ENCODE measurements around the gene COL4A6. TPM values are rescaled to one million over a fixed set of nuclear protein-coding genes. Genes with fewer than 3 reads are reported as not detected.

Gene COL4A6
- total and polyA plus RNA-seq, 2 of the 4 experiments (the other 2 are of a cell fraction) = 0.36 to 0.74 TPM

DNA sequence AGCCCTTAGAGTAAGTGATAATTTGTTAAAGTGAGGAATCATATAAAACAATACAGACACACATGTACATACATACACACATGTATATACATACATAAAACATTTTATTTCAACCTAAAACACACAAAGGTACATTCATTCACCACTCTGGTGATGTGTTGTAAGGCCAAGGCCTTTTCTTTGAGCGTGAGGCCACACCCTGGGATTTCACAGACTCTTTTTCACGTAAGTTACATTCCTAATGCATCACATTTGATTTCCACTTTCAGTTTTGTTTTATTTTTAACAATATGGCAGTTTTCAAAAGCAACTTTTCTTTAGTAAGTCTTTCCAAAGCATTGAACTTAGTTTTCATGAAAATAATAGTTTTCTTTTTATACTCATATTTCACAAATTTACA lies 170.7 kb downstream of the COL4A6 start:
- H3K4me3 ChIP-seq (ENCODE audit: insufficient read depth, low read depth, low read length) = no peak overlapping the region
- no CpG with 5 or more reads among the region's 2 CpGs for WGBS, 2 experiments (ENCODE audit: extremely low coverage in 2 of 2, insufficient read length in 1 of 2)
- H3K79me1 ChIP-seq (ENCODE audit: low read depth in 1 of 2, low read length in 2 of 2) = no peaks in the 10 kb centered on the region
- no peak overlapping the region for H2BK120ac ChIP-seq (ENCODE audit: low read depth, low read length)
- H3K14ac ChIP-seq (replicated peaks; ENCODE audit: low read depth, low read length) = no peak overlapping the region
- no peak overlapping the region; the same call in 1 of the 2 replicates for H2BK20ac ChIP-seq (ENCODE audit: low read depth, low read length)
- no peak overlapping the region for H2AK9ac ChIP-seq (replicated peaks; ENCODE audit: low read depth, low read length, poor library complexity)
- H2BK5ac ChIP-seq (ENCODE audit: low read depth, low read length, poor library complexity, severe bottlenecking) = no peak overlapping the region
- TF ChIP-seq CHD1 (IDR thresholded peaks at IDR 0.05; ENCODE audit: low read depth, low read length) (no peak), BHLHE40 (IDR thresholded peaks at IDR 0.05; ENCODE audit: low read depth, low read length) (no peak), RFX5 (IDR thresholded peaks at IDR 0.05; ENCODE audit: low read depth, low read length) (no peak), SMC3 (IDR thresholded peaks at IDR 0.05; ENCODE audit: low read depth, low read length) (no peak), NFE2L2 (IDR thresholded peaks at IDR 0.05; ENCODE audit: low read depth, low read length) (no peak), MAFK (IDR thresholded peaks at IDR 0.05; ENCODE audit: low read depth, low read length) (no peak), FOS (IDR thresholded peaks at IDR 0.05; ENCODE audit: low read depth, low read length) (no peak), CEBPB (IDR thresholded peaks at IDR 0.05; ENCODE audit: low read depth, low read length) (no peak), RCOR1 (IDR thresholded peaks at IDR 0.05; ENCODE audit: insufficient replicate concordance, low read length) (no peak), POLR2A (IDR thresholded peaks at IDR 0.05; ENCODE audit: low read depth, low read length) (no peak), MAZ (IDR thresholded peaks at IDR 0.05; ENCODE audit: borderline replicate concordance, low read depth, low read length) (no peak), RAD21 (IDR thresholded peaks at IDR 0.05; ENCODE audit: low read length) (no peak), MXI1 (IDR thresholded peaks at IDR 0.05; ENCODE audit: borderline replicate concordance, low read depth, low read length) (no peak)
- TF ChIP-seq, protein P1, sequence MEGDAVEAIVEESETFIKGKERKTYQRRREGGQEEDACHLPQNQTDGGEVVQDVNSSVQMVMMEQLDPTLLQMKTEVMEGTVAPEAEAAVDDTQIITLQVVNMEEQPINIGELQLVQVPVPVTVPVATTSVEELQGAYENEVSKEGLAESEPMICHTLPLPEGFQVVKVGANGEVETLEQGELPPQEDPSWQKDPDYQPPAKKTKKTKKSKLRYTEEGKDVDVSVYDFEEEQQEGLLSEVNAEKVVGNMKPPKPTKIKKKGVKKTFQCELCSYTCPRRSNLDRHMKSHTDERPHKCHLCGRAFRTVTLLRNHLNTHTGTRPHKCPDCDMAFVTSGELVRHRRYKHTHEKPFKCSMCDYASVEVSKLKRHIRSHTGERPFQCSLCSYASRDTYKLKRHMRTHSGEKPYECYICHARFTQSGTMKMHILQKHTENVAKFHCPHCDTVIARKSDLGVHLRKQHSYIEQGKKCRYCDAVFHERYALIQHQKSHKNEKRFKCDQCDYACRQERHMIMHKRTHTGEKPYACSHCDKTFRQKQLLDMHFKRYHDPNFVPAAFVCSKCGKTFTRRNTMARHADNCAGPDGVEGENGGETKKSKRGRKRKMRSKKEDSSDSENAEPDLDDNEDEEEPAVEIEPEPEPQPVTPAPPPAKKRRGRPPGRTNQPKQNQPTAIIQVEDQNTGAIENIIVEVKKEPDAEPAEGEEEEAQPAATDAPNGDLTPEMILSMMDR (conservative IDR thresholded peaks at IDR 0.05; ENCODE audit: low read depth, low read length) = no peak
- TF ChIP-seq, protein P2, sequence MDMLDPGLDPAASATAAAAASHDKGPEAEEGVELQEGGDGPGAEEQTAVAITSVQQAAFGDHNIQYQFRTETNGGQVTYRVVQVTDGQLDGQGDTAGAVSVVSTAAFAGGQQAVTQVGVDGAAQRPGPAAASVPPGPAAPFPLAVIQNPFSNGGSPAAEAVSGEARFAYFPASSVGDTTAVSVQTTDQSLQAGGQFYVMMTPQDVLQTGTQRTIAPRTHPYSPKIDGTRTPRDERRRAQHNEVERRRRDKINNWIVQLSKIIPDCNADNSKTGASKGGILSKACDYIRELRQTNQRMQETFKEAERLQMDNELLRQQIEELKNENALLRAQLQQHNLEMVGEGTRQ (IDR thresholded peaks at IDR 0.05; ENCODE audit: low read depth, low read length) = no peak
- TF ChIP-seq, protein P3, sequence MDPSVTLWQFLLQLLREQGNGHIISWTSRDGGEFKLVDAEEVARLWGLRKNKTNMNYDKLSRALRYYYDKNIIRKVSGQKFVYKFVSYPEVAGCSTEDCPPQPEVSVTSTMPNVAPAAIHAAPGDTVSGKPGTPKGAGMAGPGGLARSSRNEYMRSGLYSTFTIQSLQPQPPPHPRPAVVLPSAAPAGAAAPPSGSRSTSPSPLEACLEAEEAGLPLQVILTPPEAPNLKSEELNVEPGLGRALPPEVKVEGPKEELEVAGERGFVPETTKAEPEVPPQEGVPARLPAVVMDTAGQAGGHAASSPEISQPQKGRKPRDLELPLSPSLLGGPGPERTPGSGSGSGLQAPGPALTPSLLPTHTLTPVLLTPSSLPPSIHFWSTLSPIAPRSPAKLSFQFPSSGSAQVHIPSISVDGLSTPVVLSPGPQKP (IDR thresholded peaks at IDR 0.05; ENCODE audit: borderline replicate concordance, low read depth, low read length) = no peak
- no peak overlapping the region for H3K56ac ChIP-seq (ENCODE audit: extremely low read depth, insufficient read depth, low read length)
- H2AK5ac ChIP-seq (ENCODE audit: low read depth, low read length) = no peak overlapping the region
- no peak overlapping the region for H4K5ac ChIP-seq (ENCODE audit: low read depth, low read length)
- H3K9ac ChIP-seq (ENCODE audit: low read depth, low read length) = no peak overlapping the region
- in situ Hi-C loops (cut with MboI; ENCODE audit: low sequenced_read_pairs) (no loop called here), dilution Hi-C loops (cut with HindIII; ENCODE audit: low sequenced_read_pairs, unreplicated experiment) (no loop called here), intact Hi-C loops (cut with micrococcal nuclease) (no loop called here)
- no peak overlapping the region for H3K4me2 ChIP-seq (ENCODE audit: low read depth, low read length)
- no peak overlapping the region for H2BK15ac ChIP-seq (ENCODE audit: low read depth, low read length)
- H3K36me3 ChIP-seq (ENCODE audit: control insufficient read depth, insufficient read depth, low read length) = no peaks in the 10 kb centered on the region
- no peaks in the 10 kb centered on the region for H3K9me3 ChIP-seq (ENCODE audit: control insufficient read depth, insufficient read depth, low read length)
- no peak overlapping the region for H4K8ac ChIP-seq (ENCODE audit: low read depth in 2 of 2, low read length in 2 of 2)
- H2AFZ ChIP-seq (replicated peaks; ENCODE audit: low read length, poor library complexity) = no peak overlapping the region
- no peak overlapping the region for H3K23ac ChIP-seq (ENCODE audit: low read depth, low read length)
- H3K27me3 ChIP-seq (ENCODE audit: control insufficient read depth, insufficient read depth, low read length) = peaks cover 2% of the 10 kb centered on the region
- BruUV-seq (replicated peaks) = no TSS peak
- peaks cover 5% of the 10 kb centered on the region for H3K4me1 ChIP-seq (ENCODE audit: control insufficient read depth, insufficient read depth, low read length)
- no peak for ATAC-seq (ENCODE audit: low read depth)
- no peak overlapping the region for H4K91ac ChIP-seq (ENCODE audit: insufficient read depth, low read depth, low read length)
- no peaks in the 10 kb centered on the region for H4K20me1 ChIP-seq (ENCODE audit: insufficient read depth, low read length)
- H3K18ac ChIP-seq (ENCODE audit: low read depth, low read length) = no peak overlapping the region
- CTCF ChIA-PET = interaction anchor here (0.6 kb wide), 1 partner anchor 157 kb away, joined by 4 read pairs; no protein-coding TSS in a partner anchor
- H3K4ac ChIP-seq (ENCODE audit: low read depth, low read length) = no peak overlapping the region
- H3K27ac ChIP-seq (ENCODE audit: insufficient read depth, low read length) = no peak overlapping the region
- DNase-seq = no peak
- H3K9me1 ChIP-seq (ENCODE audit: insufficient read depth, low read length) = no peaks in the 10 kb centered on the region
- POLR2A ChIA-PET (ENCODE audit: unreplicated experiment) = no interaction called here
